Gastroesophageal sphincter (tissue), 4 donors: ENCODE data around the gene DHRS4L2. TPM values are rescaled to one million over a fixed set of nuclear protein-coding genes. Genes with fewer than 3 reads are reported as not detected.
A peak's percentile ranks its signal among the peaks of the same experiment; 100 is the strongest.
"Not testable (repeated sequence)": the region's sequence is repeated elsewhere in the genome, so short reads cannot be mapped to it uniquely, and the experiment has no call there.

Source experiments
- ATAC-seq: fragments of 150-250 bp; one replicate; pipeline ENCODE4 v1.9.1; 2016; ENCODE audit warnings: mild to moderate bottlenecking, moderate library complexity
- H3K27ac ChIP-seq, 4 donors: fragments of 200-600 bp; sonication (generic) in 3 of 4; 1 replicate in 3 of 4; 2 replicates in 1 of 4; pipeline ENCODE4 v1.5.1; 2016 to 2019
- H3K27me3 ChIP-seq: fragments of 200-600 bp; sonication (generic); one replicate; pipeline ENCODE4 v1.5.1; 2019
- H3K36me3 ChIP-seq, 2 donors: fragments of 200-600 bp; sonication (generic); one replicate each; pipeline ENCODE4 v1.5.1; 2019; ENCODE audit warnings: control low read depth in 1 of 2
- H3K4me1 ChIP-seq, 3 donors: fragments of 200-600 bp; sonication (generic); 1 replicate in 2 of 3; 2 replicates in 1 of 3; pipeline ENCODE4 v1.5.1; 2016 to 2019; ENCODE audit warnings: control low read depth in 2 of 3
- H3K4me3 ChIP-seq, 2 donors: fragments of 200-600 bp; sonication (generic); one replicate each; pipeline ENCODE4 v1.5.1; 2019; ENCODE audit warnings: mild to moderate bottlenecking in 1 of 2, moderate library complexity in 1 of 2
- H3K9me3 ChIP-seq, 3 donors: fragments of 200-600 bp; sonication (generic); one replicate each; pipeline ENCODE4 v1.5.1; 2017 to 2019; ENCODE audit warnings: control low read depth in 2 of 3
- EP300 ChIP-seq: sonication (generic); formaldehyde crosslinking; IDR thresholded peaks from one replicate; pipeline ENCODE4 v1.6.1; 2017; ENCODE audit warnings: antibody characterized with exemption, mild to moderate bottlenecking
- POLR2AphosphoS5 ChIP-seq: sonication (generic); formaldehyde crosslinking; IDR thresholded peaks from one replicate; pipeline ENCODE4 v1.6.1; 2017; ENCODE audit warnings: antibody characterized with exemption
- WGBS, 2 donors: methylation state at CpG; one replicate each; pipeline ENCODE4 v1.1.5; 2018; ENCODE audit warnings: low coverage in 1 of 2; 5-methylcytosine and 5-hydroxymethylcytosine counted together
- total RNA-seq, 4 donors: library from RNA; depleted of rRNA; stranded (reverse); fragments of >200 nt; gene quantifications; one replicate each; pipeline ENCODE4 v1.1.0, GENCODE V29; 2016

DHRS4L2 gene
- total RNA-seq, 4 donors from 2014 or later, result 5.9 to 25.3 (median 16.7) TPM

DNA sequence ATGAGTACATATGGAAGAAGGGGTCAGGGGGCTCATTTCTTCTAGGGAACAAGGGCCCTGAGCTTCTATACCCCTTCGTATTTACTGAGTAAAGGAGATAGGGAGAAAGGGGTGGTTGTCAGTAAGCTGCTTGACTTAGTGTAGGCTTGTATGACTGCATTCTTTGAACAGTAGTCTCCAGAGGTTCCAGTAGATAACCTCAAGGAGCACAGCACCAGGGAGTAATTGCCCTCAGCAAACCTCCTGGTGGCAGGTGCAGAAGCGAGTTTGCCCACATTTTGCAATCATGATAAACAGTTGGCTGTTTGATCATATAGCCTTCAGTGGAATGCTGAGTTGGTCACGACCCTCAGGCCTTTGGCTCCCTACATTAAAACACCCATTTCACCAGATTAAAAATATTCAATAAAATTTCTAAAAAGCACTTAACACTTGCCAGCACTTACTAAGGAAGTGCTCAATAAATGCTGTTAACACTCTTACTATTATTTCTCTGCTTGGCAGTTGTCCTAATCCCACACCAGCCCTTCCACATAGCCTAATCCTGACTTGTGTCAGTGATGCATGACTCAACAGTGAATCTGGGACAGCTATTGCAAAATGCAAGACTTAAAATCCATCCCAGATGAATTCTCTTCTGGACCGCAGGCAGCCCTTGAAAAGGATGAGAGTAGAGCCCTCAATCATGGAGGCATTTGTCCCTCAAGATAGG, 3.7 kb upstream of the DHRS4L2 start:
- Histone ChIP-seq H3K4me1 (peaks cover 2 to 8% (median 6%) of the 10 kb centered on the region in 3 donors), H3K36me3 (no peaks in the 10 kb centered on the region), H3K9me3 (no peaks in the 10 kb centered on the region), H3K4me3 (no peak overlapping the region), H3K27me3 (no peaks in the 10 kb centered on the region), H3K27ac (peak overlapping the region in 2 of 4 donors; percentile 17 to 72)
- TF ChIP-seq EP300, result no peak
- peak; percentile 15 for TF ChIP-seq POLR2AphosphoS5
- 73 to 100% methylated on average over 1 to 4 of the region's 4 CpGs for WGBS, 2 donors
- ATAC-seq, result peak; percentile 52

DNA sequence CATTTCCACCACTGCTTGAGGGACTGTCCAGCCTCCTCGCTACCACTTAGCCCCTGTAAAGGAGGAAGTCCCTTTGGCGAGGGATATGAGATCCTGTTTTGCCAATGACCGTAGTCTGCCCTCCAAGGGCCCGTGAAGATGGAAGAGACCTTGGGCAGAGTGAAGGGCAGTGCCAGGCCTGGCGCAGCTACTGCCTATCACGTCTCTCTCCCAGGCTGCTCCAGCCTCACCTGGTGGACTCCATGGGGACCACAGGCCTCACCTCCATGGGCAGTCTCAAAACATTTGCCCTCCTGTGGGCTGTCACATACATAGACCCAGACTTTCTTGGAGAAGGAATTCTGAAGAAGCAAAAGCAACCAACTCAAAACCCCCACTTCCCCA, 514 bp upstream of the DHRS4L2 start:
- Histone ChIP-seq H3K27ac (peak overlapping the region in 3 of 4 donors; percentile 45 to 82 (median 71)), H3K4me3 (peak overlapping the region in 1 of 2 donors; percentile 39)
- H3K4me1 ChIP-seq, H3K9me3 ChIP-seq, ATAC-seq, H3K36me3 ChIP-seq, H3K27me3 ChIP-seq: not testable (repeated sequence)
- WGBS, 2 donors, result no CpG with 5 or more reads among the region's 6 CpGs

DNA sequence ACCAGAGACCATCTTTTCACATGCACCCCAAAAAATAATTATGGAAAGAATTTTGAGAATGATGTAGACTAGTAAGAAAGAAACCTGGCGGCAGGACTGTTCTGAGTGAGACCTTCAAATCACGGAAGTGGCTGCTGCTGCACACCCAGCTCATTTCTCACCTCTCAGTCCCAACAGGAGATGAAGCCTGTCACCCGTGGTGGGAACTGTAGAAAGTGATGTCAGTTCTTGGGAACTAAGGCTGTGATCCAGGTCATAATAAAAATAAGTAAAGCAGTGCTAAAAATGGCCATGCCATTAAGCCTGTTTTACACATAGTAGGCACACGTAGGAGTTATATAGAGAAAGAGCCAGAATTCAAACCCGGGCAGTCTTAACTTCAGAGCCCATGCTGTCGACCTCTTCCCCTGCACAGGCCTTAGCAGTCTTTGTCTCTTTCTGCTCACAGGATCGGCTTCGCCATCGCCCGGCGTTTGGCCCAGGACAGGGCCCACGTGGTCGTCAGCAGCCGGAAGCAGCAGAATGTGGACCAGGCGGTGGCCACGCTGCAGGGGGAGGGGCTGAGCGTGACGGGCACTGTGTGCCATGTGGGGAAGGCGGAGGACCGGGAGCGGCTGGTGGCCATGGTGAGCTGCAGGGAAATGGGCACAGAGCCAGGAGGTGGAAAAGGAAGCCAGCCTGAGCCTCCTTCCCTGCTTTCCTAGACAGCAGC, 1.2 kb downstream of the DHRS4L2 start:
- not testable (repeated sequence) for H3K9me3 ChIP-seq, H3K4me1 ChIP-seq, H3K27ac ChIP-seq, H3K4me3 ChIP-seq, ATAC-seq, H3K36me3 ChIP-seq, H3K27me3 ChIP-seq
- 79 to 94% methylated on average over 2 to 4 of the region's 21 CpGs for whole genome bisulfite sequencing, 2 donors

DNA sequence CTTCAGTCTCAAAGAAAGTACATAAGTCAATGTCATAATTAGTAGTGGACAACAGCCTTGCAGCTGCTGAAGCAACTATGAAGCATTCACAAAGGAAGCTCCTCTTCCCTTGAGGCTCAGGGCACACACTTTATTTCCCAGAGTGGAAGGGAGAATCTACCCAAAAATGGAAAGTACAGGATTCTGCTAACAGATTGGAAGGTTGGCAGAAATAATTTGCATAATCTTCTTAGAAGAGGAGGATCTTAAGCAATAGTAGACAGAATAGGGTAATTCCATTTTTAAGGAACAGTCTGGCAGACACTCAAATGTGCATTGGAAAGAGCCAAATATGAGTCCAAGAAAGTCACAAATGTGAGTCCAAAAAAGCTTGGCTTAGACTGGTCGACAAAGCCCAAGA, 2.2 kb downstream of the DHRS4L2 start:
- not testable (repeated sequence) for H3K27me3 ChIP-seq, H3K36me3 ChIP-seq, H3K9me3 ChIP-seq, ATAC-seq, H3K4me3 ChIP-seq, H3K27ac ChIP-seq, H3K4me1 ChIP-seq
- WGBS, 2 donors, result 50 to 60% methylated on average over 1 of the region's 1 CpG

DNA sequence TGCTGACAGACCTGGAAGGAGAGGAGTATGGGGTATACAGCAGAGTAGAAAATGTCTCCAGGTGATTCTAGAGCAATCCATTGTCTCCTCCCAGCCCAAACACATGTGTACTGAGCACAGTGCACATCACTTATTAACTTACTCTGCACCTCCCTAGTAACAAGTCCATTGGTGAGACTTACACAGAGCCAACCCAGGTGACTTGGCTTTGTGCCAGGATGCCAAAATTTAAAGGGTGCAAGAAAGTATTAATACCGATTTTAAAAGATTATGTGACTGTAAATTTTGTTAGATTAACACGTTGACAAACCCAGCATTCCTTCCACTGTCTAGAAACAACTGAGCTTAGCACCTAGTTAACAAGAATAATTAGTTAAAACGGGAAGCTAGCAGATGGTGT, 4.3 kb downstream of the DHRS4L2 start:
- H3K4me1 ChIP-seq, H3K4me3 ChIP-seq, H3K27ac ChIP-seq, H3K9me3 ChIP-seq, H3K27me3 ChIP-seq, ATAC-seq, H3K36me3 ChIP-seq: not testable (repeated sequence)
- 90 to 100% methylated on average over 2 of the region's 3 CpGs for WGBS, 2 donors

DNA sequence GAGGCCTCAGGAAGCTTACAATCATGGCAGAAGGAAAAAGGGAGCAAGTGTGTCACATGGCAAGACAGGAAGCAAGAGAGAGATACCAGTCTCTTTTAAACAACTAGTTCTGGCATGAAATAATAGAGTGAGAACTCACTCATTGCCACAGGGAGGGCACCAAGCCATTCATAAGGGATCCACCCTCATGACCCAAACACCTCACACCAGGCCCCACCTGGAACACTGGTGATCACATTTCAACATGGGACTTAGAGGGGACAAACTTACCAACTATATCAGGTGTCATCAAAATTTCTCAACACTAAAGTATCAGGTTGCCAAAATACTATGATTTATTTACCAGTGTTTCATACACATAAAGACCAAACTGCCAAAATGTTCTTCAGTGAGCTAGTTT, 7.3 kb downstream of the DHRS4L2 start:
- H3K4me1 ChIP-seq, H3K9me3 ChIP-seq, H3K27me3 ChIP-seq, ATAC-seq, H3K36me3 ChIP-seq, H3K27ac ChIP-seq, H3K4me3 ChIP-seq: not testable (repeated sequence)

DNA sequence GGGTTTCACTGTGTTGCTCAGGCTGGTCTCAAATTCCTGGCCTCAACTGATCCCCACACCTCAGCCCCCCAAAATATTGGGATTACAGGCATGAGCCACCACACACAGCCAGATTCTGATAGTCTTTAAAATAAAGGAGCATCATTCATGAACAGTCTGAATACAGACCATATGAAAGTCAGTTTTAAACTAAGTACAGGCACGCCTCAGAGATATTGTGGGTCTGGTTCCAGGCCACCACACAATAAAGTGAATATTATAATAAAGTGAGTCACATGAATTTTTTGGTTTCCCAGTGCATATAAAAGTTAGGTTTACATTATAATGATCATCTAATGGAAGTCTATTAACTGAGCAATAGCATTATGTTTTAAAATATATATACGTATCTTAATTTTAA, 8.1 kb downstream of the DHRS4L2 start:
- not testable (repeated sequence) for H3K9me3 ChIP-seq, H3K27me3 ChIP-seq, H3K4me3 ChIP-seq, ATAC-seq, H3K36me3 ChIP-seq, H3K4me1 ChIP-seq, H3K27ac ChIP-seq
- no CpG with 5 or more reads among the region's 2 CpGs for WGBS, 2 donors

DNA sequence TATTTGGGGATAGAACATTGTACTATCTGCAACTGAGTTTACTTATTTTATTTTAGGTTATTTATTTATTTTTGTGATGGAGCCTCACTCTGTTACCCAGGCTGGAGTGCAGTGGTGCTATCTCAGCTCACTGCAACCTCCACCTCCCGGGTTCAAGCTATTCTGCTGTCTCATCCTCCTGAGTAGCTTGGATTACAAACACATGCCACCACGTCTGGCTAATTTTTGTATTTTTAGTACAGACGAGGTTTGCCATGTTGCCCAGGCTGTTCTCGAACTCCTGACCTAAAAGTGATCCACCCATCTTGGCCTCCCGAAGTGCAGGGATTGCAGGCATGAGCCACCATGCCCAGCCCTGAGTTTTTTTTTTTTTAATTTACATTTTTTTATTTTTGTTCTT, 10.9 kb downstream of the DHRS4L2 start:
- not testable (repeated sequence) for H3K4me1 ChIP-seq, H3K4me3 ChIP-seq, H3K36me3 ChIP-seq, ATAC-seq, H3K9me3 ChIP-seq, H3K27me3 ChIP-seq, H3K27ac ChIP-seq
- no CpG with 5 or more reads among the region's 5 CpGs for WGBS, 2 donors

DNA sequence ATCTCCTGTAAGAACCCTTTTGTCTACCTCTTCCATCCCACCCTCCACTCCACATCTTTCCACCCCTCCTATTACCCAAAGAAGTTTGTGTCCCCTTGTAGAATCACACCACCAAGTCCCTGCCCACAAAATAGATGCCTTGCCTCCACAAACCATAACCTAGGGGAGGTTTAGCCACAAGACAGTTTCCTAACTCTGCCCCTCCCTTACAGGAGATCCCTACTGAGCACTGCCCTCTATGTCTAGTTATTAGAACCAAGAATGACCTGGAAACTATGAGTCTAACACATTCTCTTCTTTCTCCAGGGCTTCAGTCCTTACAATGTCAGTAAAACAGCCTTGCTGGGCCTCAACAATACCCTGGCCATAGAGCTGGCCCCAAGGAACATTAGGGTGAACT, 12.3 kb downstream of the DHRS4L2 start:
- not testable (repeated sequence) for ATAC-seq, H3K27me3 ChIP-seq, H3K4me3 ChIP-seq, H3K4me1 ChIP-seq, H3K36me3 ChIP-seq, H3K27ac ChIP-seq, H3K9me3 ChIP-seq

DNA sequence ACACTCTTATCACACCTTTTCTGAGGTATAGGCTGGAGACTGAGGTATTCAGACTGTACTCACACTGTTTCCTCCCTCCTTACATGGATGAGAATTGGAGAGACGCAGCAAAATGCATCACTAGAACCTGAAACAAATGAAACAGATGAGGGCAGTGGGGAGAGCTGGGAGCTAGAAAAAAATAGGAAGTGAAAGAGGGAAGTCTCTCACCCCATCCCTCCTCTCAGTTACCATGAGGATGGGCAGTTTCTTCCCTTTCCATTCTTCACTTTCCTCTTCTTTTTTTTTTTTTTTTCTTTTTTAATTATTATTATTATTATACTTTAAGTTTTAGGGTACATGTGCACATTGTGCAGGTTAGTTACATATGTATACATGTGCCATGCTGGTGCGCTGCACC, 12.9 kb downstream of the DHRS4L2 start:
- H3K27ac ChIP-seq, H3K4me3 ChIP-seq, H3K27me3 ChIP-seq, H3K36me3 ChIP-seq, ATAC-seq, H3K4me1 ChIP-seq, H3K9me3 ChIP-seq: not testable (repeated sequence)
- WGBS, 2 donors, result no CpG with 5 or more reads among the region's 2 CpGs

DNA sequence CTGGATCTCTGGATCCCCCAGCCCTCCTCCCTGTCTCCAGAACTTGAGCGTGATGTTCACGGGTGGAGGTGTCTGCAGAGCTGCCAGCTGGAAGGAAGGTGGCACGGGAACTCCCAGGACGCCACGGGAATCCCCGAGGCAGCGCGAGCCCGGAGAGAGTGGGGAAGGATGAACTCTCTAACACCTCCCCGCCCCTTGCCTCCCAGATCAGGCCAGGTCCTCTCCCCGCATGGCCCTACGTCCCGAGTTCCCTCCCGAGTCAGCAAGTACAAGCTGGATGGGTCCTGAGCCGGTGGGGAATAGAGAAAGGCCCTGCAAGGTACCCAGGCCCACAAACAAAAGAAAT, 17.7 kb downstream of the DHRS4L2 start:
- H3K27ac ChIP-seq, result peak overlapping the region in 2 of 4 donors; percentile 55 to 75
- H3K9me3 ChIP-seq, H3K27me3 ChIP-seq, H3K36me3 ChIP-seq: not testable (repeated sequence)
- peak overlapping the region; percentile 32 to 47 for H3K4me3 ChIP-seq
- peaks cover 0 to 24% (median 0%) of the 10 kb centered on the region in 3 donors for H3K4me1 ChIP-seq
- no CpG with 5 or more reads among the region's 15 CpGs for WGBS, 2 donors
- peak; percentile 31 for ATAC-seq

DNA sequence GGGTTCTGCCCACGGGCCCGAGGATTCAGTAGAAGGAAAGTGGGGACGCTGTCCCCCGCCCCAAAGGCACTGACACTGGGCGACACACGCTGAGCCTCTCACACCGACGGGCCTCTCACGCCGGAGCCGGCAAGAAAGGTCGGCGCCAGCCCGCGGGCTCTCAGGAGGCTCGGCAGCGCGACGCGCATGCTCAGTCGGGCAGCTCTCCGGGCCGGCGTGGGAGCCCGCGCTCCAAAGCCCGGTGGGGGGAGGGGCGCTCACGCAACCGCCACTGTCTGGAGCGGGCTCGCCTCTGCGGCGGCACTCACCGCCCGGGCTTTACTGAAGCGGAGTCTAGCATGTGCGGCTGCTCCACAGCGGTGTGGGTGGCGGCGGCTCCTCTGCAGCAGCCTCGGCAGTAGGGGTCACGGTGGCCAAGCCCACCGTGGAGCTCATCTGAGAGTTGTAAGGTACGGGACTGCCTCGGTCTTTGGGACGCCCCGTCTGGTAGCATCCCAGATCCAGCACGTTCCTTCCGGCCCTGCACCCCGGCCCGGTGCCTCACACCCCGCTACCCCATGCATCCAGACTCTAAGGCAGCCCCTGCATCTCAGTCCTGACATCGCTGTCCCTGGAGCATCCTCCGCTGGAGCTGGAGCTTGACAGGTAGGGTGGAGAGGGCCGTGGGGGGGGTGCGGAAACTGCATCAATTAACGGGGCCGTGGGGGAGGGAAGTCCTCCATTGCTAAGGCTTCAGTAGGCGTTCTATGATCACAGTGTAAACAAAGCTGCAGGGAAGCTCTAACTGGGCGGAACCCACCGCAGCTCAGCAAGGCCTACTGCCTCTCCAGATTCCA, 18.3 kb downstream of the DHRS4L2 start:
- ATAC-seq, result peak; percentile 90
- no CpG with 5 or more reads among the region's 62 CpGs for WGBS, 2 donors

More for the DNA sequence above, 18.3 kb downstream of the DHRS4L2 start:
- peaks cover 0 to 30% (median 0%) of the 10 kb centered on the region in 3 donors for H3K4me1 ChIP-seq
- H3K27ac ChIP-seq, result peak overlapping the region in 3 of 4 donors; percentile 51 to 75 (median 55)
- H3K36me3 ChIP-seq, H3K9me3 ChIP-seq, H3K27me3 ChIP-seq: not testable (repeated sequence)
- peak overlapping the region; percentile 32 to 47 for H3K4me3 ChIP-seq
